ENCODE measurements around the gene ITPR1.

Gene ITPR1

GRCh38 chr3:4782095-4782494 is 288.9 kb downstream of the ITPR1 start (continued):
- TF ChIP-seq, protein P1, sequence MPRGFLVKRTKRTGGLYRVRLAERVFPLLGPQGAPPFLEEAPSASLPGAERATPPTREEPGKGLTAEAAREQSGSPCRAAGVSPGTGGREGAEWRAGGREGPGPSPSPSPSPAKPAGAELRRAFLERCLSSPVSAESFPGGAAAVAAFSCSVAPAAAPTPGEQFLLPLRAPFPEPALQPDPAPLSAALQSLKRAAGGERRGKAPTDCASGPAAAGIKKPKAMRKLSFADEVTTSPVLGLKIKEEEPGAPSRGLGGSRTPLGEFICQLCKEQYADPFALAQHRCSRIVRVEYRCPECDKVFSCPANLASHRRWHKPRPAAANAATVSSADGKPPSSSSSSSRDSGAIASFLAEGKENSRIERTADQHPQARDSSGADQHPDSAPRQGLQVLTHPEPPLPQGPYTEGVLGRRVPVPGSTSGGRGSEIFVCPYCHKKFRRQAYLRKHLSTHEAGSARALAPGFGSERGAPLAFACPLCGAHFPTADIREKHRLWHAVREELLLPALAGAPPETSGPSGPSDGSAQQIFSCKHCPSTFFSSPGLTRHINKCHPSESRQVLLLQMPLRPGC (tag by site-specific recombination; IDR thresholded peaks at IDR 0.05), result no peak
- TF ChIP-seq OSR2 (tag by site-specific recombination; IDR thresholded peaks at IDR 0.05) (no peak), KLF9 (tag by site-specific recombination; IDR thresholded peaks at IDR 0.05; ENCODE audit: low read depth) (no peak), HOXC10 (CRISPR knock-in tag; IDR thresholded peaks at IDR 0.05) (no peak)

GRCh38 chr3:4785551-4785950 is 292.4 kb downstream of the ITPR1 start:
- POLR2A ChIA-PET, result interaction anchor here (1.0 kb wide), 1 partner anchor 43 kb away, joined by 3 read pairs; no protein-coding TSS in a partner anchor
- Histone ChIP-seq H3K27ac (ENCODE audit: extremely low read depth, low read depth, low read length) (no peak overlapping the region), H3K36me3 (ENCODE audit: control insufficient read depth in 2 of 2, insufficient read depth in 1 of 2, low read length in 2 of 2) (peaks cover 0 to 32% of the 10 kb centered on the region in 2 experiments; a peak in 1 of 3 replicates), H3K4me1 (ENCODE audit: control insufficient read depth, insufficient read depth, low read length) (no peaks in the 10 kb centered on the region), H3K9me3 (ENCODE audit: control insufficient read depth, insufficient read depth, low read depth, low read length) (no peaks in the 10 kb centered on the region), H3K4me3 (ENCODE audit: low read depth, low read length) (no peak overlapping the region)
- TF ChIP-seq ZNF549 (tag by site-specific recombination; IDR thresholded peaks at IDR 0.05), result no peak
- TF ChIP-seq, protein P2, sequence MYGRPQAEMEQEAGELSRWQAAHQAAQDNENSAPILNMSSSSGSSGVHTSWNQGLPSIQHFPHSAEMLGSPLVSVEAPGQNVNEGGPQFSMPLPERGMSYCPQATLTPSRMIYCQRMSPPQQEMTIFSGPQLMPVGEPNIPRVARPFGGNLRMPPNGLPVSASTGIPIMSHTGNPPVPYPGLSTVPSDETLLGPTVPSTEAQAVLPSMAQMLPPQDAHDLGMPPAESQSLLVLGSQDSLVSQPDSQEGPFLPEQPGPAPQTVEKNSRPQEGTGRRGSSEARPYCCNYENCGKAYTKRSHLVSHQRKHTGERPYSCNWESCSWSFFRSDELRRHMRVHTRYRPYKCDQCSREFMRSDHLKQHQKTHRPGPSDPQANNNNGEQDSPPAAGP (tag by site-specific recombination; IDR thresholded peaks at IDR 0.05), result no peak
- TF ChIP-seq ZNF426 (tag by site-specific recombination; IDR thresholded peaks at IDR 0.05), result no peak
- TF ChIP-seq ZNF169 (tag by site-specific recombination; IDR thresholded peaks at IDR 0.05), result no peak
- TF ChIP-seq GFI1B (tag by site-specific recombination; IDR thresholded peaks at IDR 0.05), result no peak
- no peak for TF ChIP-seq ZNF664 (tag by site-specific recombination; IDR thresholded peaks at IDR 0.05)
- no peak for TF ChIP-seq SP2 (tag by site-specific recombination; IDR thresholded peaks at IDR 0.05)
- no peak for TF ChIP-seq ZNF692 (tag by site-specific recombination; IDR thresholded peaks at IDR 0.05)
- no peak for TF ChIP-seq ZNF404 (tag by site-specific recombination; IDR thresholded peaks at IDR 0.05)
- no peak for TF ChIP-seq KLF16 (tag by site-specific recombination; IDR thresholded peaks at IDR 0.05)
- TF ChIP-seq ZBTB1 (tag by site-specific recombination; IDR thresholded peaks at IDR 0.05), result no peak
- TF ChIP-seq, protein P3, sequence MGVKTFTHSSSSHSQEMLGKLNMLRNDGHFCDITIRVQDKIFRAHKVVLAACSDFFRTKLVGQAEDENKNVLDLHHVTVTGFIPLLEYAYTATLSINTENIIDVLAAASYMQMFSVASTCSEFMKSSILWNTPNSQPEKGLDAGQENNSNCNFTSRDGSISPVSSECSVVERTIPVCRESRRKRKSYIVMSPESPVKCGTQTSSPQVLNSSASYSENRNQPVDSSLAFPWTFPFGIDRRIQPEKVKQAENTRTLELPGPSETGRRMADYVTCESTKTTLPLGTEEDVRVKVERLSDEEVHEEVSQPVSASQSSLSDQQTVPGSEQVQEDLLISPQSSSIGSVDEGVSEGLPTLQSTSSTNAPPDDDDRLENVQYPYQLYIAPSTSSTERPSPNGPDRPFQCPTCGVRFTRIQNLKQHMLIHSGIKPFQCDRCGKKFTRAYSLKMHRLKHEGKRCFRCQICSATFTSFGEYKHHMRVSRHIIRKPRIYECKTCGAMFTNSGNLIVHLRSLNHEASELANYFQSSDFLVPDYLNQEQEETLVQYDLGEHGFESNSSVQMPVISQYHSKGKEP (tag by site-specific recombination; IDR thresholded peaks at IDR 0.05), result no peak
- TF ChIP-seq ZNF701 (tag by site-specific recombination; IDR thresholded peaks at IDR 0.05), result no peak
- TF ChIP-seq HIC1 (tag by site-specific recombination; IDR thresholded peaks at IDR 0.05), result no peak
- no peak for TF ChIP-seq ZNF221 (tag by site-specific recombination; IDR thresholded peaks at IDR 0.05; ENCODE audit: borderline replicate concordance)
- no peak for TF ChIP-seq ZNF596 (tag by site-specific recombination; IDR thresholded peaks at IDR 0.05)
- TF ChIP-seq SCRT1 (tag by site-specific recombination; IDR thresholded peaks at IDR 0.05; ENCODE audit: borderline replicate concordance), result no peak
- no peak for TF ChIP-seq ZIC2 (tag by site-specific recombination; IDR thresholded peaks at IDR 0.05)
- CTCF ChIA-PET, result no interaction called here

All from HEK293 (cell line).